Measurements from ENCODE around the gene ZSWIM1.

DNA sequence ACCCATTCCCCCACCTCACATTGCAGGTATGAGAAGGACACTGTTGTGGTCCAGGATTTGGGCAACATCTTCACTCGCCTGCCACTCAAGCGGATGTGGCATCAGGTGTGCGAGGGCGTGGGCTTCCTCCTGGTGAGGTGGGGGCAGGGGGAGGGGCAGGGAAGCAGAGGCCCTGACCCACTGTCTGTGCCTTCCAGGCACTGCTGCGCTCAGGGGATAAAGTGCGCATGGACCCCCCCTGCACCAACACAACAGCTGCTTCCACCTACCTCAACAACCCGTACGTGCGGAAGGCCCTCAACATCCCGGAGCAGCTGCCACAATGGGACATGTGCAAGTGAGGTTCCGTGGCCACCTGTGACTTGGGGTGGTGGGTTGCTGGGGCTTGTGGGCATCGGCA is 13.8 kb downstream of the ZSWIM1 start:
- TF ChIP-seq, protein P1, sequence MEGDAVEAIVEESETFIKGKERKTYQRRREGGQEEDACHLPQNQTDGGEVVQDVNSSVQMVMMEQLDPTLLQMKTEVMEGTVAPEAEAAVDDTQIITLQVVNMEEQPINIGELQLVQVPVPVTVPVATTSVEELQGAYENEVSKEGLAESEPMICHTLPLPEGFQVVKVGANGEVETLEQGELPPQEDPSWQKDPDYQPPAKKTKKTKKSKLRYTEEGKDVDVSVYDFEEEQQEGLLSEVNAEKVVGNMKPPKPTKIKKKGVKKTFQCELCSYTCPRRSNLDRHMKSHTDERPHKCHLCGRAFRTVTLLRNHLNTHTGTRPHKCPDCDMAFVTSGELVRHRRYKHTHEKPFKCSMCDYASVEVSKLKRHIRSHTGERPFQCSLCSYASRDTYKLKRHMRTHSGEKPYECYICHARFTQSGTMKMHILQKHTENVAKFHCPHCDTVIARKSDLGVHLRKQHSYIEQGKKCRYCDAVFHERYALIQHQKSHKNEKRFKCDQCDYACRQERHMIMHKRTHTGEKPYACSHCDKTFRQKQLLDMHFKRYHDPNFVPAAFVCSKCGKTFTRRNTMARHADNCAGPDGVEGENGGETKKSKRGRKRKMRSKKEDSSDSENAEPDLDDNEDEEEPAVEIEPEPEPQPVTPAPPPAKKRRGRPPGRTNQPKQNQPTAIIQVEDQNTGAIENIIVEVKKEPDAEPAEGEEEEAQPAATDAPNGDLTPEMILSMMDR (IDR thresholded peaks at IDR 0.05): no peak
- TF ChIP-seq POLR2A (IDR thresholded peaks at IDR 0.05) (no peak), EP300 (IDR thresholded peaks at IDR 0.05) (no peak)
